H9 (cell line): ENCODE measurements around the gene PCSK6. TPM values are rescaled to one million over a fixed set of nuclear protein-coding genes. Genes with fewer than 3 reads are reported as not detected.

Experiments used
- DNase-seq: peaks from one replicate; pipeline ENCODE4 v3.0.0-alpha.2; 2017
- H2AFZ ChIP-seq: one replicate; pipeline ENCODE4 v1.6.1; 2013; ENCODE audit warnings: mild to moderate bottlenecking, low read length, control low read depth, moderate library complexity
- H2AK5ac ChIP-seq: 2 replicates; pipeline ENCODE4 v1.6.1; 2013; ENCODE audit warnings: low read length, control low read depth, mixed read lengths; ENCODE audit not compliant: insufficient read length
- H2BK120ac ChIP-seq: one replicate; pipeline ENCODE4 v1.6.1; 2013; ENCODE audit warnings: low read depth, mild to moderate bottlenecking, low read length, control low read depth, inconsistent platforms; ENCODE audit not compliant: poor library complexity, severe bottlenecking
- H2BK12ac ChIP-seq: 2 replicates; pipeline ENCODE4 v1.6.1; 2013; ENCODE audit warnings: low read length, control low read depth, mixed read lengths, low read depth; ENCODE audit not compliant: insufficient read length
- H2BK15ac ChIP-seq: 2 replicates; pipeline ENCODE4 v1.6.1; 2013; ENCODE audit warnings: low read depth, low read length, control low read depth
- H2BK20ac ChIP-seq: one replicate; pipeline ENCODE4 v1.6.1; 2013; ENCODE audit warnings: low read depth, mild to moderate bottlenecking, low read length, control low read depth, inconsistent platforms; ENCODE audit not compliant: poor library complexity, severe bottlenecking
- H2BK5ac ChIP-seq: 2 replicates; pipeline ENCODE4 v1.6.1; 2013; ENCODE audit warnings: low read length, control low read depth, mixed read lengths; ENCODE audit not compliant: insufficient read length
- H3K14ac ChIP-seq: 2 replicates; pipeline ENCODE4 v1.6.1; 2013; ENCODE audit warnings: low read length, control low read depth; ENCODE audit not compliant: insufficient read depth
- H3K18ac ChIP-seq: 2 replicates; pipeline ENCODE4 v1.6.1; 2013; ENCODE audit warnings: low read depth, mild to moderate bottlenecking, mixed read lengths, low read length, control low read depth; ENCODE audit not compliant: insufficient read length
- H3K23ac ChIP-seq: 2 replicates; pipeline ENCODE4 v1.6.1; 2013; ENCODE audit warnings: low read length, control low read depth, mixed read lengths, low read depth; ENCODE audit not compliant: insufficient read length
- H3K23me2 ChIP-seq: 2 replicates; pipeline ENCODE4 v1.6.1; 2013; ENCODE audit warnings: low read depth, mild to moderate bottlenecking, mixed read lengths, low read length, control low read depth; ENCODE audit not compliant: insufficient read length, poor library complexity, severe bottlenecking
- H3K27ac ChIP-seq: 2 replicates; pipeline ENCODE4 v1.5.1; 2013; ENCODE audit warnings: low read length, control low read depth, mixed read lengths, low read depth; ENCODE audit not compliant: insufficient read length
- H3K27me3 ChIP-seq: 2 replicates; pipeline ENCODE4 v1.6.1; 2013; ENCODE audit warnings: low read length, control low read depth, inconsistent platforms; ENCODE audit not compliant: insufficient read depth
- H3K4ac ChIP-seq: 2 replicates; pipeline ENCODE4 v1.6.1; 2013; ENCODE audit warnings: low read depth, mild to moderate bottlenecking, control low read depth, inconsistent platforms, low read length, moderate library complexity
- H3K4me1 ChIP-seq: 2 replicates; pipeline ENCODE4 v1.6.1; 2013; ENCODE audit warnings: low read length, control low read depth, inconsistent platforms; ENCODE audit not compliant: insufficient read depth
- H3K4me2 ChIP-seq: 2 replicates; pipeline ENCODE4 v1.6.1; 2013; ENCODE audit warnings: low read length, control low read depth, mixed read lengths; ENCODE audit not compliant: insufficient read length, insufficient read depth
- H3K56ac ChIP-seq: 2 replicates; pipeline ENCODE4 v1.6.1; 2013; ENCODE audit warnings: low read depth, mild to moderate bottlenecking, mixed read lengths, low read length, control low read depth; ENCODE audit not compliant: insufficient read length
- H3K79me1 ChIP-seq: 2 replicates; pipeline ENCODE4 v1.6.1; 2013; ENCODE audit warnings: low read depth, mild to moderate bottlenecking, moderate library complexity, low read length, control low read depth, inconsistent platforms; ENCODE audit not compliant: insufficient read depth, poor library complexity, severe bottlenecking
- H3K79me2 ChIP-seq: 2 replicates; pipeline ENCODE4 v1.6.1; 2013; ENCODE audit warnings: low read length, control low read depth, inconsistent platforms; ENCODE audit not compliant: insufficient read depth
- H3K9ac ChIP-seq: 2 replicates; pipeline ENCODE4 v1.6.1; 2013; ENCODE audit warnings: low read length, control low read depth, mixed read lengths; ENCODE audit not compliant: insufficient read length; ENCODE audit errors: extremely low read depth
- H3K9me3 ChIP-seq: one replicate; pipeline ENCODE4 v1.6.1; 2013; ENCODE audit warnings: low read depth, low read length, inconsistent platforms; ENCODE audit not compliant: control insufficient read depth
- H3T11ph ChIP-seq: one replicate; pipeline ENCODE4 v1.6.1; 2013; ENCODE audit warnings: mild to moderate bottlenecking, low read length, control low read depth, inconsistent platforms
- H4K20me1 ChIP-seq: one replicate; pipeline ENCODE4 v1.6.1; 2013; ENCODE audit not compliant: control insufficient read depth, insufficient read length, insufficient read depth
- H4K5ac ChIP-seq: 2 replicates; pipeline ENCODE4 v1.6.1; 2013; ENCODE audit warnings: low read depth, mild to moderate bottlenecking, mixed read lengths, low read length, control low read depth; ENCODE audit not compliant: insufficient read length
- H4K8ac ChIP-seq: replicated peaks from 2 replicates; pipeline ENCODE4 v1.6.1; 2013; ENCODE audit warnings: low read length, control low read depth, mixed read lengths, low read depth; ENCODE audit not compliant: insufficient read length
- H4K91ac ChIP-seq: 2 replicates; pipeline ENCODE4 v1.6.1; 2013; ENCODE audit warnings: low read depth, mild to moderate bottlenecking, moderate library complexity, mixed read lengths, low read length, control low read depth; ENCODE audit not compliant: insufficient read length
- H3K27ac Mint-ChIP-seq, 3 experiments: 2 replicates in 2 of 3; 3 replicates in 1 of 3; pipeline ENCODE4 v1.8.0; 2020 to 2021; ENCODE audit warnings: mixed read lengths in 3 of 3, mild to moderate bottlenecking in 1 of 3, moderate library complexity in 1 of 3
- H3K27me3 Mint-ChIP-seq: 2 replicates; pipeline ENCODE4 v1.8.0; 2021; ENCODE audit warnings: low read depth, mild to moderate bottlenecking, moderate library complexity, mixed read lengths
- H3K36me3 Mint-ChIP-seq, 3 experiments: 2 replicates in 2 of 3; 3 replicates in 1 of 3; pipeline ENCODE4 v1.8.0; 2020 to 2021; ENCODE audit warnings: low read depth in 3 of 3, mixed read lengths in 3 of 3; ENCODE audit not compliant: insufficient read depth in 1 of 3
- H3K4me1 Mint-ChIP-seq, 2 experiments: 2 replicates each; pipeline ENCODE4 v1.8.0; 2020; ENCODE audit warnings: mixed read lengths in 2 of 2
- H3K4me3 Mint-ChIP-seq, 2 experiments: 2 replicates in 1 of 2; 3 replicates in 1 of 2; pipeline ENCODE4 v1.8.0; 2020 to 2021; ENCODE audit warnings: mild to moderate bottlenecking in 2 of 2, mixed read lengths in 2 of 2, moderate library complexity in 1 of 2
- H3K9me3 Mint-ChIP-seq, 2 experiments: 2 replicates in 1 of 2; 3 replicates in 1 of 2; pipeline ENCODE4 v1.8.0; 2020; ENCODE audit warnings: mild to moderate bottlenecking in 2 of 2, mixed read lengths in 2 of 2, moderate library complexity in 1 of 2
- WGBS: extraction: QIAGEN DNeasy Blood & Tissue Kit; methylation state at CpG from one replicate; pipeline ENCODE4 v1.1.7; 2013; ENCODE audit warnings: missing lambda C conversion rate, low lambda C conversion rate, mixed read lengths; ENCODE audit not compliant: insufficient read length; ENCODE audit errors: extremely low coverage; 5-methylcytosine and 5-hydroxymethylcytosine counted together
- total RNA-seq: library from RNA; stranded (reverse); gene quantifications from 2 replicates; pipeline ENCODE4 v1.2.1, GENCODE V29; 2021
- TF ChIP-seq, protein P1 (sequence below): fragments of 200-600 bp; sonication (generic); conservative IDR thresholded peaks from 3 replicates; pipeline ENCODE4 v1.8.0; 2021; ENCODE audit warnings: antibody characterized with exemption, mild to moderate bottlenecking

PCSK6 gene
- total RNA-seq, 1 experiment from 2014 or later: 4.0 TPM

DNA sequence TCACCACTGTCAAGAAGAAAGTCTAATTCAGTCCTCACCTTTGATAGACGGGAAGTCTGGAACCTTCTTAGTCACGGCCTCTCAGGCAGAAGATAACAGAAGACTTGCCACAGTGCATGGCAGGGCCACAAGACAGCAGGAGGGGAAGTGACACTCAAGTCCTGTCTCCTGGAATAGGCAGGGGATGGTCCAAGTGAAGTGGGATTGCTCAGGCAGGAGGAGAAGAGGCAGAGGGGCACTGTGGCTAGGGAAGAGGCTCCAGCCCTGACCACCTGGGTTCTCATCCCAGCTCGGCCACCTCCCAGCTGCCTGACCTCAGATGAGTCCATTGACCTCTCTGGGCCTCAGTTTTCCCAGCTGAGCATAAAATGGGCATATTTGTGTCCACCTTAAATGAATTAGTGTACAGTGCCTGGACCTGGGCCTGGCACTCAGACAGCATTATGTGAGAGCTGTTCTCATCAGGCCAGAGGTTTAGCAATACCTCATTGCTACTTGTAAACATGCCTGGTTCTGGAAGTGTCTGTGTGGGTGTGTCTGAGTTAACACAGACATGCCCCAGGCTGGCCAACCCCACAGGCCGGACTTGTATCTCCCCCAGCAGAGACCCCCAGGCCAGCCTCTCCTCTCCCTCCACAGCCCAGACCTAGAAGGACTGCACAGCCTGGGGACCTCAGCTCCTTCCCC, 11.5 kb upstream of the PCSK6 start:
- Mint-ChIP-seq H3K4me3 (no peak overlapping the region), H3K4me1 (peaks cover 23 to 33% of the 10 kb centered on the region in 2 experiments), H3K9me3 (no peaks in the 10 kb centered on the region), H3K27ac (no peak overlapping the region), H3K36me3 (no peaks in the 10 kb centered on the region), H3K27me3 (peaks cover 35% of the 10 kb centered on the region)
- Histone ChIP-seq H3K18ac (no peak overlapping the region), H3K4me2 (no peak overlapping the region), H3T11ph (no peak overlapping the region), H4K5ac (no peak overlapping the region), H3K23me2 (no peaks in the 10 kb centered on the region), H3K27ac (no peak overlapping the region), H3K9me3 (no peaks in the 10 kb centered on the region), H3K14ac (no peak overlapping the region), H3K79me1 (no peaks in the 10 kb centered on the region), H3K4ac (no peak overlapping the region), H2BK5ac (no peak overlapping the region), H4K20me1 (no peaks in the 10 kb centered on the region), H4K8ac (no peak overlapping the region), H3K9ac (no peak overlapping the region), H2BK15ac (no peak overlapping the region), H3K23ac (no peak overlapping the region), H2AK5ac (no peak overlapping the region), H2BK20ac (no peak overlapping the region), H3K56ac (no peak overlapping the region), H3K79me2 (no peaks in the 10 kb centered on the region), H2AFZ (no peak overlapping the region), H3K4me1 (no peaks in the 10 kb centered on the region), H2BK120ac (no peak overlapping the region), H2BK12ac (no peak overlapping the region), H3K27me3 (no peaks in the 10 kb centered on the region), H4K91ac (no peak overlapping the region)
- TF ChIP-seq, protein P1, sequence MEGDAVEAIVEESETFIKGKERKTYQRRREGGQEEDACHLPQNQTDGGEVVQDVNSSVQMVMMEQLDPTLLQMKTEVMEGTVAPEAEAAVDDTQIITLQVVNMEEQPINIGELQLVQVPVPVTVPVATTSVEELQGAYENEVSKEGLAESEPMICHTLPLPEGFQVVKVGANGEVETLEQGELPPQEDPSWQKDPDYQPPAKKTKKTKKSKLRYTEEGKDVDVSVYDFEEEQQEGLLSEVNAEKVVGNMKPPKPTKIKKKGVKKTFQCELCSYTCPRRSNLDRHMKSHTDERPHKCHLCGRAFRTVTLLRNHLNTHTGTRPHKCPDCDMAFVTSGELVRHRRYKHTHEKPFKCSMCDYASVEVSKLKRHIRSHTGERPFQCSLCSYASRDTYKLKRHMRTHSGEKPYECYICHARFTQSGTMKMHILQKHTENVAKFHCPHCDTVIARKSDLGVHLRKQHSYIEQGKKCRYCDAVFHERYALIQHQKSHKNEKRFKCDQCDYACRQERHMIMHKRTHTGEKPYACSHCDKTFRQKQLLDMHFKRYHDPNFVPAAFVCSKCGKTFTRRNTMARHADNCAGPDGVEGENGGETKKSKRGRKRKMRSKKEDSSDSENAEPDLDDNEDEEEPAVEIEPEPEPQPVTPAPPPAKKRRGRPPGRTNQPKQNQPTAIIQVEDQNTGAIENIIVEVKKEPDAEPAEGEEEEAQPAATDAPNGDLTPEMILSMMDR: no peak
- WGBS: no CpG with 5 or more reads among the region's 4 CpGs
- no peak for DNase-seq
